Left ventricle myocardium inferior (tissue), 1 donor: ENCODE measurements around the gene DTNA. TPM values are rescaled to one million over a fixed set of nuclear protein-coding genes. Genes with fewer than 3 reads are reported as not detected.

Experiments used
- DNase-seq: peaks from one replicate; pipeline ENCODE4 v3.0.0-alpha.2; 2020
- H3K27ac ChIP-seq: fragments of 200-600 bp; replicated peaks from 2 replicates; pipeline ENCODE4 v1.8.0; 2021
- H3K27me3 ChIP-seq: fragments of 200-600 bp; 2 replicates; pipeline ENCODE4 v1.8.0; 2021; ENCODE audit warnings: low read depth
- H3K36me3 ChIP-seq: fragments of 200-600 bp; 2 replicates; pipeline ENCODE4 v1.8.0; 2021
- H3K4me1 ChIP-seq: fragments of 200-600 bp; 2 replicates; pipeline ENCODE4 v1.8.0; 2021
- H3K4me3 ChIP-seq: fragments of 200-600 bp; 2 replicates; pipeline ENCODE4 v1.8.0; 2021; ENCODE audit warnings: mild to moderate bottlenecking, moderate library complexity
- H3K9me3 ChIP-seq: fragments of 200-600 bp; replicated peaks from 2 replicates; pipeline ENCODE4 v1.8.0; 2021
- CTCF ChIP-seq: fragments of 200-600 bp; IDR thresholded peaks from 2 replicates; pipeline ENCODE4 v1.8.0; 2021; ENCODE audit warnings: antibody characterized with exemption, mild to moderate bottlenecking, borderline replicate concordance
- intact Hi-C: fragments of 100-400 bp; cut with micrococcal nuclease; formaldehyde crosslinking; loops from one replicate; pipeline ENCODE4 v1.11.0; 2022
- total RNA-seq: library from RNA; stranded (reverse); fragmentation: NEBNext Ultra II Directional; extraction: Animal tissue kit (Norgen Biotek cat#: 25700); gene quantifications from one replicate; pipeline ENCODE4 v1.2.1, GENCODE V29; 2021
- donor health status: DM: no; HTN: yes; CAD: no; lungs with severe emphysema.

DTNA gene
- total RNA-seq, 1 donor from 2014 or later: 167 TPM

GRCh38 chr18:34691614-34692013, 18.5 kb upstream of the DTNA start:
- no peak overlapping the region for H3K4me3 ChIP-seq
- no peaks in the 10 kb centered on the region for H3K9me3 ChIP-seq
- no peak for DNase-seq
- no peaks in the 10 kb centered on the region for H3K36me3 ChIP-seq
- H3K4me1 ChIP-seq: peaks cover 35% of the 10 kb centered on the region
- H3K27ac ChIP-seq: no peak overlapping the region
- no peak for TF ChIP-seq CTCF
- intact Hi-C loops: no loop called here
- no peaks in the 10 kb centered on the region for H3K27me3 ChIP-seq

GRCh38 chr18:34694591-34695165, 15.4 kb upstream of the DTNA start:
- Histone ChIP-seq H3K4me1 (peaks cover 35% of the 10 kb centered on the region), H3K4me3 (no peak overlapping the region), H3K27ac (peak overlapping the region; percentile 4), H3K36me3 (no peaks in the 10 kb centered on the region), H3K27me3 (no peaks in the 10 kb centered on the region), H3K9me3 (no peaks in the 10 kb centered on the region)
- TF ChIP-seq CTCF: no peak
- intact Hi-C loops: no loop called here
- DNase-seq: no peak

- H3K4me3 ChIP-seq: no peak overlapping the region
- peak overlapping the region; percentile 4 for H3K27ac ChIP-seq
- DNase-seq: no peak
- intact Hi-C loops: no loop called here
- no peaks in the 10 kb centered on the region for H3K36me3 ChIP-seq
- no peaks in the 10 kb centered on the region for H3K27me3 ChIP-seq
- TF ChIP-seq CTCF: no peak
- no peaks in the 10 kb centered on the region for H3K9me3 ChIP-seq
- peaks cover 36% of the 10 kb centered on the region for H3K4me1 ChIP-seq
These were observed 14.8 kb upstream of the DTNA start for GRCh38 chr18:34695310-34695709.

- no peak for TF ChIP-seq CTCF
- intact Hi-C loops: no loop called here
- no peaks in the 10 kb centered on the region for H3K27me3 ChIP-seq
- H3K36me3 ChIP-seq: no peaks in the 10 kb centered on the region
- no peak for DNase-seq
- H3K4me1 ChIP-seq: peaks cover 42% of the 10 kb centered on the region
- no peak overlapping the region for H3K27ac ChIP-seq
- H3K9me3 ChIP-seq: no peaks in the 10 kb centered on the region
- no peak overlapping the region for H3K4me3 ChIP-seq
These were observed 13.4 kb upstream of the DTNA start for GRCh38 chr18:34696671-34697070.

GRCh38 chr18:34697233-34697632, 12.9 kb upstream of the DTNA start:
- Histone ChIP-seq H3K4me1 (peaks cover 42% of the 10 kb centered on the region), H3K27me3 (no peaks in the 10 kb centered on the region)
- intact Hi-C loops: no loop called here

More at GRCh38 chr18:34697233-34697632, 12.9 kb upstream of the DTNA start:
- H3K4me3 ChIP-seq: no peak overlapping the region
- no peak overlapping the region for H3K27ac ChIP-seq
- no peak for DNase-seq
- no peak for TF ChIP-seq CTCF
- no peaks in the 10 kb centered on the region for H3K36me3 ChIP-seq
- H3K9me3 ChIP-seq: no peaks in the 10 kb centered on the region
